HepG2 (cell line): ENCODE results near the gene FOXD3.

Experiments used
- EP300 ChIP-seq, 3 experiments: sonication (generic) in 1 of 3; formaldehyde crosslinking in 1 of 3; IDR thresholded peaks; 2 replicates each; pipeline versions ENCODE4 v1.5.1 to v1.6.1; 2011 to 2020; ENCODE audit warnings: low read depth in 2 of 3, low read length in 2 of 3, borderline replicate concordance in 1 of 3, improper control_type of control experiment in 1 of 3, mild to moderate bottlenecking in 1 of 3, missing genetic modification reagents in 1 of 3, moderate library complexity in 1 of 3
- REXO4 ChIP-seq: sonication (generic); formaldehyde crosslinking; IDR thresholded peaks from 2 replicates; pipeline ENCODE4 v1.8.0; 2022; ENCODE audit warnings: missing genetic modification reagents, mild to moderate bottlenecking, borderline replicate concordance
- TF ChIP-seq, protein P1 (sequence below): sonication (generic); formaldehyde crosslinking; IDR thresholded peaks from 2 replicates; pipeline ENCODE4 v1.5.0; 2020; ENCODE audit warnings: mild to moderate bottlenecking, missing genetic modification reagents, moderate library complexity

- TF ChIP-seq, protein P1, sequence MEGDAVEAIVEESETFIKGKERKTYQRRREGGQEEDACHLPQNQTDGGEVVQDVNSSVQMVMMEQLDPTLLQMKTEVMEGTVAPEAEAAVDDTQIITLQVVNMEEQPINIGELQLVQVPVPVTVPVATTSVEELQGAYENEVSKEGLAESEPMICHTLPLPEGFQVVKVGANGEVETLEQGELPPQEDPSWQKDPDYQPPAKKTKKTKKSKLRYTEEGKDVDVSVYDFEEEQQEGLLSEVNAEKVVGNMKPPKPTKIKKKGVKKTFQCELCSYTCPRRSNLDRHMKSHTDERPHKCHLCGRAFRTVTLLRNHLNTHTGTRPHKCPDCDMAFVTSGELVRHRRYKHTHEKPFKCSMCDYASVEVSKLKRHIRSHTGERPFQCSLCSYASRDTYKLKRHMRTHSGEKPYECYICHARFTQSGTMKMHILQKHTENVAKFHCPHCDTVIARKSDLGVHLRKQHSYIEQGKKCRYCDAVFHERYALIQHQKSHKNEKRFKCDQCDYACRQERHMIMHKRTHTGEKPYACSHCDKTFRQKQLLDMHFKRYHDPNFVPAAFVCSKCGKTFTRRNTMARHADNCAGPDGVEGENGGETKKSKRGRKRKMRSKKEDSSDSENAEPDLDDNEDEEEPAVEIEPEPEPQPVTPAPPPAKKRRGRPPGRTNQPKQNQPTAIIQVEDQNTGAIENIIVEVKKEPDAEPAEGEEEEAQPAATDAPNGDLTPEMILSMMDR (CRISPR knock-in tag), result no peak
- no peak for TF ChIP-seq REXO4 (CRISPR knock-in tag)
- TF ChIP-seq EP300 (IDR thresholded peaks at IDR 0.05; ENCODE audit: low read depth in 2 of 2, low read length in 2 of 2), result no peak
- TF ChIP-seq EP300 (CRISPR knock-in tag; IDR thresholded peaks at IDR 0.05; ENCODE audit: borderline replicate concordance), result no peak
These were observed 40.6 kb downstream of the FOXD3 start for GRCh38 chr1:63363014-63363413.
